IMR-90 (cell line): ENCODE measurements around the gene PCDHGB7. TPM values are rescaled to one million over a fixed set of nuclear protein-coding genes. Genes with fewer than 3 reads are reported as not detected.

ENCODE experiments used
- ATAC-seq: fragments of 200-7000 bp; cut with Tn5 transposase; 2 replicates; pipeline ENCODE4 v1.9.1; 2020; ENCODE audit warnings: low read depth, mild to moderate bottlenecking, moderate library complexity
- BruUV-seq: library from RNA; stranded (reverse); fragments of 400-500 nt; replicated peaks from 2 replicates; lab custom pipeline; 2021; lab: Mats Ljungman, UMichigan
- CTCF ChIA-PET: fragments of 300-600 bp; formaldehyde crosslinking; extraction: SDS; loops from one replicate; lab custom pipeline; 2021; ENCODE audit warnings: antibody characterized with exemption; lab: Yijun Ruan, JAX
- POLR2A ChIA-PET: fragments of 300-600 bp; sonication (Branson Sonifier 250); formaldehyde crosslinking; loops from one replicate; lab custom pipeline; 2022; ENCODE audit warnings: antibody characterized with exemption; ENCODE audit not compliant: unreplicated experiment; lab: Charles Lee
- DNase-seq: peaks from one replicate; pipeline ENCODE4 v3.0.0; 2013
- H2AFZ ChIP-seq: replicated peaks from 2 replicates; pipeline ENCODE3; 2013; ENCODE audit warnings: low read length, mild to moderate bottlenecking; ENCODE audit not compliant: poor library complexity
- H2AK5ac ChIP-seq: 2 replicates; pipeline ENCODE4 v1.6.1; 2013; ENCODE audit warnings: low read depth, low read length, inconsistent platforms
- H2AK9ac ChIP-seq: replicated peaks from 2 replicates; pipeline ENCODE3; 2013; ENCODE audit warnings: mild to moderate bottlenecking, low read depth, low read length, moderate library complexity; ENCODE audit not compliant: poor library complexity
- H2BK120ac ChIP-seq: 2 replicates; pipeline ENCODE4 v1.6.1; 2013; ENCODE audit warnings: low read depth, low read length, inconsistent platforms
- H2BK15ac ChIP-seq: 3 replicates; pipeline ENCODE4 v1.6.1; 2013; ENCODE audit warnings: low read depth, low read length, inconsistent platforms
- H2BK20ac ChIP-seq: 2 replicates; pipeline ENCODE4 v1.6.1; 2013; ENCODE audit warnings: low read depth, mild to moderate bottlenecking, inconsistent platforms, low read length, moderate library complexity
- H2BK5ac ChIP-seq: 2 replicates; pipeline ENCODE4 v1.6.1; 2013; ENCODE audit warnings: mild to moderate bottlenecking, low read depth, low read length, inconsistent platforms; ENCODE audit not compliant: poor library complexity, severe bottlenecking
- H3K14ac ChIP-seq: replicated peaks from 2 replicates; pipeline ENCODE4 v1.6.1; 2013; ENCODE audit warnings: low read depth, low read length, inconsistent platforms
- H3K18ac ChIP-seq: 2 replicates; pipeline ENCODE4 v1.6.1; 2013; ENCODE audit warnings: low read depth, low read length, control low read depth
- H3K23ac ChIP-seq: 2 replicates; pipeline ENCODE4 v1.6.1; 2013; ENCODE audit warnings: low read depth, low read length, inconsistent platforms
- H3K27ac ChIP-seq: 2 replicates; pipeline ENCODE4 v1.5.1; 2013; ENCODE audit warnings: mild to moderate bottlenecking, control low read depth, low read length; ENCODE audit not compliant: insufficient read depth
- H3K27me3 ChIP-seq: 2 replicates; pipeline ENCODE4 v1.6.1; 2013; ENCODE audit warnings: low read length; ENCODE audit not compliant: control insufficient read depth, insufficient read depth
- H3K36me3 ChIP-seq: 2 replicates; pipeline ENCODE4 v1.6.1; 2013; ENCODE audit warnings: low read length, mixed read lengths; ENCODE audit not compliant: control insufficient read depth, insufficient read depth
- H3K4ac ChIP-seq: 2 replicates; pipeline ENCODE4 v1.6.1; 2013; ENCODE audit warnings: low read depth, low read length, inconsistent platforms
- H3K4me1 ChIP-seq: 2 replicates; pipeline ENCODE4 v1.6.1; 2013; ENCODE audit warnings: low read length, mixed read lengths; ENCODE audit not compliant: control insufficient read depth, insufficient read depth
- H3K4me2 ChIP-seq: 2 replicates; pipeline ENCODE4 v1.6.1; 2013; ENCODE audit warnings: low read depth, mild to moderate bottlenecking, control low read depth, low read length, moderate library complexity
- H3K4me3 ChIP-seq: 2 replicates; pipeline ENCODE4 v1.5.1; 2013; ENCODE audit warnings: low read depth, mild to moderate bottlenecking, control low read depth, low read length, moderate library complexity; ENCODE audit not compliant: insufficient read depth
- H3K56ac ChIP-seq: 2 replicates; pipeline ENCODE4 v1.6.1; 2013; ENCODE audit warnings: low read length, inconsistent platforms; ENCODE audit not compliant: insufficient read depth; ENCODE audit errors: extremely low read depth
- H3K79me1 ChIP-seq, 2 experiments: 2 replicates each; pipeline ENCODE4 v1.6.1; 2013; ENCODE audit warnings: low read length in 2 of 2, inconsistent platforms in 1 of 2, low read depth in 1 of 2
- H3K9ac ChIP-seq: 2 replicates; pipeline ENCODE4 v1.6.1; 2013; ENCODE audit warnings: low read depth, low read length, control low read depth
- H3K9me1 ChIP-seq: 2 replicates; pipeline ENCODE4 v1.6.1; 2013; ENCODE audit warnings: low read length, inconsistent platforms; ENCODE audit not compliant: insufficient read depth
- H3K9me3 ChIP-seq: 2 replicates; pipeline ENCODE4 v1.6.1; 2013; ENCODE audit warnings: low read length; ENCODE audit not compliant: control insufficient read depth, insufficient read depth
- H4K20me1 ChIP-seq: 2 replicates; pipeline ENCODE4 v1.6.1; 2013; ENCODE audit warnings: low read length, inconsistent platforms; ENCODE audit not compliant: insufficient read depth
- H4K5ac ChIP-seq: 2 replicates; pipeline ENCODE4 v1.6.1; 2013; ENCODE audit warnings: mild to moderate bottlenecking, low read depth, low read length, control low read depth
- H4K8ac ChIP-seq, 2 experiments: 2 replicates each; pipeline ENCODE4 v1.6.1; 2013; ENCODE audit warnings: low read depth in 2 of 2, low read length in 2 of 2, control low read depth in 1 of 2, inconsistent platforms in 1 of 2
- H4K91ac ChIP-seq: 2 replicates; pipeline ENCODE4 v1.6.1; 2013; ENCODE audit warnings: low read depth, low read length, inconsistent platforms; ENCODE audit not compliant: insufficient read depth
- CEBPB ChIP-seq: IDR thresholded peaks from 2 replicates; pipeline ENCODE4 v1.6.1; 2012; ENCODE audit warnings: low read depth, low read length, improper control_type of control experiment
- CHD1 ChIP-seq: IDR thresholded peaks from 2 replicates; pipeline ENCODE4 v1.6.1; 2012; ENCODE audit warnings: low read depth, low read length, improper control_type of control experiment
- MXI1 ChIP-seq: IDR thresholded peaks from 2 replicates; pipeline ENCODE4 v1.6.1; 2012; ENCODE audit warnings: low read depth, mild to moderate bottlenecking, low read length, moderate library complexity, borderline replicate concordance
- NFE2L2 ChIP-seq: fragments of 150-350 bp; IDR thresholded peaks from 2 replicates; pipeline ENCODE4 v1.6.1; 2016; ENCODE audit warnings: low read depth, mild to moderate bottlenecking, low read length
- RCOR1 ChIP-seq: IDR thresholded peaks from 2 replicates; pipeline ENCODE4 v1.6.1; 2012; ENCODE audit warnings: mild to moderate bottlenecking, low read length, improper control_type of control experiment; ENCODE audit not compliant: insufficient replicate concordance
- SMC3 ChIP-seq: fragments of 150-350 bp; IDR thresholded peaks from 2 replicates; pipeline ENCODE4 v1.6.1; 2016; ENCODE audit warnings: low read depth, mild to moderate bottlenecking, antibody characterized with exemption, low read length, moderate library complexity
- WGBS, 2 experiments: methylation state at CpG; one replicate each; pipeline versions ENCODE4 v1.1.5 to v1.1.7; 2013; ENCODE audit warnings: missing lambda C conversion rate in 2 of 2; ENCODE audit not compliant: insufficient read length in 1 of 2; ENCODE audit errors: extremely low coverage in 2 of 2; 5-methylcytosine and 5-hydroxymethylcytosine counted together
- dilution Hi-C: fragments of 300-500 bp; cut with HindIII; formaldehyde crosslinking; loops from one replicate; pipeline ENCODE4 v1.14.3; 2018; ENCODE audit warnings: low sequenced_read_pairs; ENCODE audit not compliant: unreplicated experiment
- in situ Hi-C: fragments of 300-500 bp; cut with MboI; formaldehyde crosslinking; loops from 3 replicates; pipeline ENCODE4 v1.14.3; 2019; ENCODE audit warnings: low sequenced_read_pairs, inconsistent platforms, mixed read lengths
- intact Hi-C: fragments of 100-400 bp; cut with micrococcal nuclease; formaldehyde crosslinking; loops from 2 replicates; pipeline ENCODE4 v1.10.0; 2022
- polyA plus RNA-seq, 3 experiments: library from polyadenylated mRNA; depleted of rRNA; stranded (reverse); fragments of >200 nt; gene quantifications; 2 replicates each; pipeline ENCODE4 v1.2.3, GENCODE V29; 2012; ENCODE audit warnings: low replicate concordance in 1 of 3
- total RNA-seq: library from RNA; depleted of rRNA; stranded (reverse); fragments of >200 nt; gene quantifications from 2 replicates; pipeline ENCODE4 v1.2.3, GENCODE V29; 2012

The PCDHGB7 gene
- total and polyA plus RNA-seq, 2 of the 4 experiments (the other 2 are of a cell fraction) = 6.3 to 8.1 TPM

GRCh38 chr5:141409598-141410306 lies 7.7 kb upstream of the PCDHGB7 start:
- H3K14ac ChIP-seq = no peak overlapping the region
- H3K23ac ChIP-seq = no peak overlapping the region
- H4K8ac ChIP-seq = no peak overlapping the region
- peaks cover 10 to 12% of the 10 kb centered on the region in 2 experiments; a peak in 3 of 4 replicates for H3K79me1 ChIP-seq
- in situ Hi-C loops = no loop called here
- no peak overlapping the region for H2AFZ ChIP-seq
- intact Hi-C loops = loop anchor here (5.0 kb wide), 1 partner anchor 82 kb away; no protein-coding TSS in a partner anchor
- no peaks in the 10 kb centered on the region for H3K4me1 ChIP-seq
- 52% methylated on average over 36 of the region's 64 CpGs; no CpG with 5 or more reads in 1 of the 2 experiments for WGBS, 2 experiments
- POLR2A ChIA-PET = no interaction called here
- no peak overlapping the region for H2AK5ac ChIP-seq
- H3K9me3 ChIP-seq = peaks cover 59% of the 10 kb centered on the region
- no peak overlapping the region for H3K18ac ChIP-seq
- H3K36me3 ChIP-seq = peaks cover 17% of the 10 kb centered on the region; the same call in 1 of the 2 replicates
- H2BK5ac ChIP-seq = no peak overlapping the region
- TF ChIP-seq CEBPB (peak; percentile 34; the same call in 1 of the 2 replicates), RCOR1 (no peak), CHD1 (no peak), MXI1 (no peak), NFE2L2 (no peak), SMC3 (no peak)
- H2BK120ac ChIP-seq = no peak overlapping the region
- H3K56ac ChIP-seq = no peak overlapping the region
- no peak overlapping the region for H3K27ac ChIP-seq
- BruUV-seq = no TSS peak
- H3K4ac ChIP-seq = no peak overlapping the region
- H3K9me1 ChIP-seq = no peaks in the 10 kb centered on the region
- no peak overlapping the region for H4K91ac ChIP-seq
- no peaks in the 10 kb centered on the region for H4K20me1 ChIP-seq
- CTCF ChIA-PET = no interaction called here
- dilution Hi-C loops = no loop called here
- H3K4me3 ChIP-seq = no peak overlapping the region
- no peak overlapping the region for H2AK9ac ChIP-seq
- H2BK20ac ChIP-seq = no peak overlapping the region
- DNase-seq (no peak), ATAC-seq (no peak)
- no peak overlapping the region for H2BK15ac ChIP-seq
- H3K9ac ChIP-seq = no peak overlapping the region
- H3K4me2 ChIP-seq = no peak overlapping the region
- no peaks in the 10 kb centered on the region for H3K27me3 ChIP-seq
- H4K5ac ChIP-seq = no peak overlapping the region
